Prostate gland (tissue), 2 donors: ENCODE results near the gene CD8B2. TPM values are rescaled to one million over a fixed set of nuclear protein-coding genes. Genes with fewer than 3 reads are reported as not detected.

Source experiments
- DNase-seq: peaks from one replicate; pipeline ENCODE4 v3.0.0-alpha.2; 2019; ENCODE audit warnings: low spot score
- H3K27ac ChIP-seq, 2 donors: fragments of 200-600 bp; sonication (generic); 2 replicates each; pipeline ENCODE4 v1.5.1; 2017 to 2019
- H3K27me3 ChIP-seq: fragments of 200-600 bp; sonication (generic); replicated peaks from 2 replicates; pipeline ENCODE4 v1.5.1; 2019; ENCODE audit not compliant: insufficient read depth
- H3K36me3 ChIP-seq, 2 donors: fragments of 200-600 bp; sonication (generic); 1 replicate in 1 of 2; 2 replicates in 1 of 2; pipeline versions ENCODE4 v1.5.1 to v1.8.1; 2017 to 2019
- H3K4me1 ChIP-seq: fragments of 200-600 bp; sonication (generic); replicated peaks from 2 replicates; pipeline ENCODE4 v1.5.1; 2019
- H3K4me3 ChIP-seq, 2 donors: fragments of 200-600 bp; sonication (generic); 2 replicates each; pipeline ENCODE4 v1.5.1; 2017 to 2019
- H3K9me3 ChIP-seq: fragments of 200-600 bp; sonication (generic); 2 replicates; pipeline ENCODE4 v1.5.1; 2017
- CTCF ChIP-seq, 4 experiments: fragments of 200-600 bp in 2 of 4; fragments of 450-650 bp in 2 of 4; sonication (generic) in 2 of 4; IDR thresholded peaks; 1 replicate in 3 of 4; 2 replicates in 1 of 4; pipeline ENCODE4 v1.5.1; 2016 to 2019; ENCODE audit warnings: antibody characterized with exemption in 4 of 4, mild to moderate bottlenecking in 2 of 4, moderate library complexity in 2 of 4
- POLR2A ChIP-seq: fragments of 450-650 bp; IDR thresholded peaks from one replicate; pipeline ENCODE4 v1.6.1; 2016; ENCODE audit warnings: antibody characterized with exemption, mild to moderate bottlenecking
- POLR2AphosphoS5 ChIP-seq: sonication (generic); formaldehyde crosslinking; IDR thresholded peaks from one replicate; pipeline ENCODE4 v1.6.1; 2017; ENCODE audit warnings: antibody characterized with exemption
- WGBS: methylation state at CpG from one replicate; pipeline ENCODE4 v1.1.5; 2018; 5-methylcytosine and 5-hydroxymethylcytosine counted together
- intact Hi-C: fragments of 100-400 bp; cut with DNase I; formaldehyde crosslinking; loops from one replicate; pipeline ENCODE4 v1.14.2; 2022
- total RNA-seq, 2 donors: library from RNA; depleted of rRNA; stranded (reverse); fragments of >200 nt; gene quantifications; one replicate each; pipeline ENCODE4 v1.1.0, GENCODE V29; 2016

The CD8B2 gene
- total RNA-seq, 2 donors from 2014 or later: 0.55 to 1.2 TPM

GRCh38 chr2:106542746-106543359, 55.7 kb downstream of the CD8B2 start:
- intact Hi-C loops: loop anchor here (5.0 kb wide), 2 partner anchors 39 to 441 kb away; no protein-coding TSS in a partner anchor
- Histone ChIP-seq H3K4me1 (peaks cover 5% of the 10 kb centered on the region), H3K4me3 (peak overlapping the region in 1 of 2 donors; percentile 7), H3K9me3 (no peaks in the 10 kb centered on the region), H3K27ac (peak overlapping the region; percentile 75 to 77), H3K27me3 (no peaks in the 10 kb centered on the region), H3K36me3 (no peaks in the 10 kb centered on the region)
- 6% methylated on average over 24 of the region's 24 CpGs for WGBS
- peak; percentile 64 for TF ChIP-seq POLR2AphosphoS5
- no peak for TF ChIP-seq POLR2A
- TF ChIP-seq CTCF (IDR thresholded peaks at IDR 0.05): peak; percentile 72 to 87 (median 80)
- DNase-seq: peak; percentile 72

- H3K4me1 ChIP-seq: peaks cover 5% of the 10 kb centered on the region
- no peak for DNase-seq
- no peaks in the 10 kb centered on the region for H3K9me3 ChIP-seq
- no peak overlapping the region for H3K4me3 ChIP-seq
- TF ChIP-seq POLR2AphosphoS5 (no peak), CTCF (IDR thresholded peaks at IDR 0.05) (no peak), POLR2A (no peak)
- no peaks in the 10 kb centered on the region for H3K36me3 ChIP-seq
- intact Hi-C loops: no loop called here
- no peaks in the 10 kb centered on the region for H3K27me3 ChIP-seq
- 95% methylated on average over 10 of the region's 10 CpGs for WGBS
- no peak overlapping the region for H3K27ac ChIP-seq
Observed at GRCh38 chr2:106545007-106545406, 57.8 kb downstream of the CD8B2 start.

- Histone ChIP-seq H3K4me1 (peaks cover 5% of the 10 kb centered on the region), H3K9me3 (no peaks in the 10 kb centered on the region), H3K27ac (peak overlapping the region; percentile 1 to 52), H3K36me3 (no peaks in the 10 kb centered on the region), H3K27me3 (no peaks in the 10 kb centered on the region), H3K4me3 (no peak overlapping the region)
- intact Hi-C loops: no loop called here
- TF ChIP-seq POLR2A (no peak), POLR2AphosphoS5 (peak; percentile 60)
- DNase-seq: no peak
- WGBS: 53% methylated on average over 8 of the region's 8 CpGs
Observed at GRCh38 chr2:106546391-106546990, 59.3 kb downstream of the CD8B2 start.

GRCh38 chr2:106547164-106547903, 60.2 kb downstream of the CD8B2 start:
- no peaks in the 10 kb centered on the region for H3K36me3 ChIP-seq
- no peaks in the 10 kb centered on the region for H3K27me3 ChIP-seq
- no peak for DNase-seq
- intact Hi-C loops: no loop called here
- H3K4me3 ChIP-seq: no peak overlapping the region
- H3K27ac ChIP-seq: peak overlapping the region in 1 of 2 donors; percentile 52
- TF ChIP-seq CTCF (IDR thresholded peaks at IDR 0.05): no peak
- no peak for TF ChIP-seq POLR2AphosphoS5
- no peak for TF ChIP-seq POLR2A
- H3K9me3 ChIP-seq: no peaks in the 10 kb centered on the region
- WGBS: 45% methylated on average over 14 of the region's 14 CpGs
- peaks cover 5% of the 10 kb centered on the region for H3K4me1 ChIP-seq

- Histone ChIP-seq H3K27me3 (no peaks in the 10 kb centered on the region), H3K4me1 (peaks cover 5% of the 10 kb centered on the region), H3K4me3 (no peak overlapping the region), H3K9me3 (no peaks in the 10 kb centered on the region), H3K27ac (no peak overlapping the region), H3K36me3 (no peaks in the 10 kb centered on the region)
- 72% methylated on average over 7 of the region's 7 CpGs for WGBS
- intact Hi-C loops: no loop called here
- TF ChIP-seq CTCF (IDR thresholded peaks at IDR 0.05): no peak
- no peak for TF ChIP-seq POLR2A
- no peak for DNase-seq
Observed at GRCh38 chr2:106551417-106552130, 64.4 kb downstream of the CD8B2 start.
